ENCODE data around the gene CAPN11. TPM values are rescaled to one million over a fixed set of nuclear protein-coding genes. Genes with fewer than 3 reads are reported as not detected.
"Not testable (repeated sequence)": the region's sequence is repeated elsewhere in the genome, so short reads cannot be mapped to it uniquely, and the experiment has no call there.

The CAPN11 gene
- total and polyA plus RNA-seq, 4 donors: 0.08 to 0.19 (median 0.09) TPM; not detected in 1

DNA sequence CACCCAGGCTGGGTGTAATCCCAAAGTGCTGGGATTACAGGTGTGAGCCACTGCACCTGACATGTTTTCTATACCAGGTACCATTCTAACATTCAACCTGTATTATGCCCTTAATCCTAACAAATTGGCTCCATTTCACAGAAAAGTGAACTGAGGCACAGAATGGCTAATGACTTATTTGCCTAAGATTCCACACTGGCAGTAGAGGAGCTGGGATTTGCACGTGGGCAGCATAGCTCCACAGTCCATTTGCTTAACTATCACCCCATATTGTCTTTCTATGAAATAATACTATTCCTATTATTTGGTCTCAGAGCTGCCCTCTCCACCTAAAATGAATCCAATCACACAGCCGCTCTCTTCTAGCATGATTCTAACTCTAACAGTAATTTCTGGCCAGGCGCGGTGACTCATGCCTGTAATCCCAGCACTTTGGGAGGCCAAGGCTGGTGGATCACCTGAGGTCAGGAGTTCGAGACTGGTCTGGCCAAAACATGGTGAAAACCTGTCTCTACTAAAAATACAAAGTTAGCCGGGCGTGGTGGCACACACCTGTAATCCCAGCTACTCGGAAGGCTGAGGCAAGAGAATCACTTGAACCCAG lies 34.8 kb downstream of the CAPN11 start:
- 97% methylated on average over 8 of the region's 8 CpGs for WGBS

GRCh38 chr6:44194326-44194725 lies 35.7 kb downstream of the CAPN11 start:
- WGBS: 86% methylated on average over 5 of the region's 5 CpGs
- H3K27ac ChIP-seq (ENCODE audit: low read depth in 1 of 2, low read length in 2 of 2): no peak overlapping the region
- DNase-seq (ENCODE audit: low spot score): no peak
- H3K4me1 ChIP-seq (ENCODE audit: control insufficient read depth in 4 of 4, insufficient read depth in 4 of 4, low read length in 3 of 4): no peaks in the 10 kb centered on the region
- H3K27me3 ChIP-seq (ENCODE audit: control insufficient read depth in 4 of 4, insufficient read depth in 4 of 4, low read length in 3 of 4): no peaks in the 10 kb centered on the region
- no peaks in the 10 kb centered on the region for H3K9me3 ChIP-seq (ENCODE audit: control insufficient read depth in 4 of 4, low read length in 3 of 4)
- TF ChIP-seq TAF1 (conservative IDR thresholded peaks at IDR 0.05) (no peak), MAX (IDR thresholded peaks at IDR 0.05) (no peak), RXRA (IDR thresholded peaks at IDR 0.05) (no peak), GABPA (IDR thresholded peaks at IDR 0.05 in 1 of 2, conservative IDR thresholded peaks at IDR 0.05 in 1 of 2) (no peak), SP1 (IDR thresholded peaks at IDR 0.05) (no peak)
- TF ChIP-seq, protein P1, sequence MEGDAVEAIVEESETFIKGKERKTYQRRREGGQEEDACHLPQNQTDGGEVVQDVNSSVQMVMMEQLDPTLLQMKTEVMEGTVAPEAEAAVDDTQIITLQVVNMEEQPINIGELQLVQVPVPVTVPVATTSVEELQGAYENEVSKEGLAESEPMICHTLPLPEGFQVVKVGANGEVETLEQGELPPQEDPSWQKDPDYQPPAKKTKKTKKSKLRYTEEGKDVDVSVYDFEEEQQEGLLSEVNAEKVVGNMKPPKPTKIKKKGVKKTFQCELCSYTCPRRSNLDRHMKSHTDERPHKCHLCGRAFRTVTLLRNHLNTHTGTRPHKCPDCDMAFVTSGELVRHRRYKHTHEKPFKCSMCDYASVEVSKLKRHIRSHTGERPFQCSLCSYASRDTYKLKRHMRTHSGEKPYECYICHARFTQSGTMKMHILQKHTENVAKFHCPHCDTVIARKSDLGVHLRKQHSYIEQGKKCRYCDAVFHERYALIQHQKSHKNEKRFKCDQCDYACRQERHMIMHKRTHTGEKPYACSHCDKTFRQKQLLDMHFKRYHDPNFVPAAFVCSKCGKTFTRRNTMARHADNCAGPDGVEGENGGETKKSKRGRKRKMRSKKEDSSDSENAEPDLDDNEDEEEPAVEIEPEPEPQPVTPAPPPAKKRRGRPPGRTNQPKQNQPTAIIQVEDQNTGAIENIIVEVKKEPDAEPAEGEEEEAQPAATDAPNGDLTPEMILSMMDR (IDR thresholded peaks at IDR 0.05; ENCODE audit: low read depth, low read length, missing input control): no peak
- TF ChIP-seq, protein P2, sequence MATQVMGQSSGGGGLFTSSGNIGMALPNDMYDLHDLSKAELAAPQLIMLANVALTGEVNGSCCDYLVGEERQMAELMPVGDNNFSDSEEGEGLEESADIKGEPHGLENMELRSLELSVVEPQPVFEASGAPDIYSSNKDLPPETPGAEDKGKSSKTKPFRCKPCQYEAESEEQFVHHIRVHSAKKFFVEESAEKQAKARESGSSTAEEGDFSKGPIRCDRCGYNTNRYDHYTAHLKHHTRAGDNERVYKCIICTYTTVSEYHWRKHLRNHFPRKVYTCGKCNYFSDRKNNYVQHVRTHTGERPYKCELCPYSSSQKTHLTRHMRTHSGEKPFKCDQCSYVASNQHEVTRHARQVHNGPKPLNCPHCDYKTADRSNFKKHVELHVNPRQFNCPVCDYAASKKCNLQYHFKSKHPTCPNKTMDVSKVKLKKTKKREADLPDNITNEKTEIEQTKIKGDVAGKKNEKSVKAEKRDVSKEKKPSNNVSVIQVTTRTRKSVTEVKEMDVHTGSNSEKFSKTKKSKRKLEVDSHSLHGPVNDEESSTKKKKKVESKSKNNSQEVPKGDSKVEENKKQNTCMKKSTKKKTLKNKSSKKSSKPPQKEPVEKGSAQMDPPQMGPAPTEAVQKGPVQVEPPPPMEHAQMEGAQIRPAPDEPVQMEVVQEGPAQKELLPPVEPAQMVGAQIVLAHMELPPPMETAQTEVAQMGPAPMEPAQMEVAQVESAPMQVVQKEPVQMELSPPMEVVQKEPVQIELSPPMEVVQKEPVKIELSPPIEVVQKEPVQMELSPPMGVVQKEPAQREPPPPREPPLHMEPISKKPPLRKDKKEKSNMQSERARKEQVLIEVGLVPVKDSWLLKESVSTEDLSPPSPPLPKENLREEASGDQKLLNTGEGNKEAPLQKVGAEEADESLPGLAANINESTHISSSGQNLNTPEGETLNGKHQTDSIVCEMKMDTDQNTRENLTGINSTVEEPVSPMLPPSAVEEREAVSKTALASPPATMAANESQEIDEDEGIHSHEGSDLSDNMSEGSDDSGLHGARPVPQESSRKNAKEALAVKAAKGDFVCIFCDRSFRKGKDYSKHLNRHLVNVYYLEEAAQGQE (IDR thresholded peaks at IDR 0.05): no peak
- no peak overlapping the region for H3K9ac ChIP-seq (ENCODE audit: low read depth in 1 of 2, low read length in 2 of 2)
- no peaks in the 10 kb centered on the region for H3K36me3 ChIP-seq (ENCODE audit: control insufficient read depth in 4 of 4, insufficient read depth in 3 of 4, low read depth in 1 of 4, low read length in 3 of 4)
- no peak overlapping the region for H3K4me3 ChIP-seq (ENCODE audit: low read depth in 1 of 3, low read length in 3 of 3)

More for the DNA sequence above, 34.8 kb downstream of the CAPN11 start:
- no peaks in the 10 kb centered on the region for H3K9me3 ChIP-seq (ENCODE audit: control insufficient read depth in 4 of 4, low read length in 3 of 4)
- no peaks in the 10 kb centered on the region for H3K4me1 ChIP-seq (ENCODE audit: control insufficient read depth in 4 of 4, insufficient read depth in 4 of 4, low read length in 3 of 4)
- no peak overlapping the region for H3K9ac ChIP-seq (ENCODE audit: low read depth in 1 of 2, low read length in 2 of 2)
- no peak overlapping the region for H3K27ac ChIP-seq (ENCODE audit: low read depth in 1 of 2, low read length in 2 of 2)
- no peaks in the 10 kb centered on the region for H3K27me3 ChIP-seq (ENCODE audit: control insufficient read depth in 4 of 4, insufficient read depth in 4 of 4, low read length in 3 of 4)
- DNase-seq (ENCODE audit: low spot score): no peak
- TF ChIP-seq EGR1 (IDR thresholded peaks at IDR 0.05; ENCODE audit: low read depth in 2 of 2) (no peak), YY1 (IDR thresholded peaks at IDR 0.05) (no peak), HNF4G (IDR thresholded peaks at IDR 0.05) (no peak), MAX (IDR thresholded peaks at IDR 0.05) (no peak), FOXA1 (IDR thresholded peaks at IDR 0.05) (no peak), NR2F2 (IDR thresholded peaks at IDR 0.05) (no peak), HNF4A (conservative IDR thresholded peaks at IDR 0.05) (no peak), FOXA2 (IDR thresholded peaks at IDR 0.05) (no peak)
- TF ChIP-seq, protein P3, sequence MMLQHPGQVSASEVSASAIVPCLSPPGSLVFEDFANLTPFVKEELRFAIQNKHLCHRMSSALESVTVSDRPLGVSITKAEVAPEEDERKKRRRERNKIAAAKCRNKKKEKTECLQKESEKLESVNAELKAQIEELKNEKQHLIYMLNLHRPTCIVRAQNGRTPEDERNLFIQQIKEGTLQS (IDR thresholded peaks at IDR 0.05): no peak
- TF ChIP-seq, protein P2 (IDR thresholded peaks at IDR 0.05): no peak
- TF ChIP-seq, protein P1 (IDR thresholded peaks at IDR 0.05; ENCODE audit: low read depth, low read length, missing input control): no peak
- H3K4me3 ChIP-seq (ENCODE audit: low read depth in 1 of 3, low read length in 3 of 3): no peak overlapping the region
- H3K36me3 ChIP-seq (ENCODE audit: control insufficient read depth in 4 of 4, insufficient read depth in 3 of 4, low read depth in 1 of 4, low read length in 3 of 4): no peaks in the 10 kb centered on the region

DNA sequence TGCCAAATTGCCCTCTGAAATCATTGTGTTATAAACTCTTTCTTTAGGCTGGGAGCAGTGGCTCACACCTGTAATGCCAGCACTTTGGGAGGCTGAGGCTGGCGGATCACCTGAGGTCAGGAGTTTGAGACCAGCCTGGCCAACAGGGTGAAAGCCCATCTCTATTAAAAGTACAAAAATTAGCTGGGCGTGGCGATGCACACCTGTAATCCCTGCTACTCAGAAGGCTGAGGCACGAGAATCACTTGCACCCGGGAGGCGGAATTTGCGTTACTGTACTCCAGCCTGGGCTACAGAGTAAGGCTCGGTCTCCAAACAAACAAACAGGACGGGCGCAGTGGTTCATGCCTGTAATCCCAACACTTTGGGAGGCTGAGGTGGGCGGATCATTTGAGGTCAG lies 37.7 kb downstream of the CAPN11 start:
- DNase-seq (ENCODE audit: low spot score); H3K4me1 ChIP-seq (ENCODE audit: control insufficient read depth in 4 of 4, insufficient read depth in 4 of 4, low read length in 3 of 4); H3K9ac ChIP-seq (ENCODE audit: low read depth in 1 of 2, low read length in 2 of 2); H3K27me3 ChIP-seq (ENCODE audit: control insufficient read depth in 4 of 4, insufficient read depth in 4 of 4, low read length in 3 of 4); H3K27ac ChIP-seq (ENCODE audit: low read depth in 1 of 2, low read length in 2 of 2); H3K4me3 ChIP-seq (ENCODE audit: low read depth in 1 of 3, low read length in 3 of 3); H3K9me3 ChIP-seq (ENCODE audit: control insufficient read depth in 4 of 4, low read length in 3 of 4); H3K36me3 ChIP-seq (ENCODE audit: control insufficient read depth in 4 of 4, insufficient read depth in 3 of 4, low read depth in 1 of 4, low read length in 3 of 4): not testable (repeated sequence)
- 95% methylated on average over 11 of the region's 11 CpGs for WGBS

Data from liver (tissue), 9 donors.